GM12878 (cell line): Measurements from ENCODE around the gene GCK. TPM values are rescaled to one million over a fixed set of nuclear protein-coding genes. Genes with fewer than 3 reads are reported as not detected.

Experiments
- ATAC-seq: fragments of 200-7000 bp; cut with Tn5 transposase; 3 replicates; pipeline ENCODE4 v1.9.1; 2020; ENCODE audit warnings: mild to moderate bottlenecking, moderate library complexity
- BruUV-seq: library from RNA; stranded (reverse); fragments of 400-500 nt; replicated peaks from 2 replicates; lab custom pipeline; 2021; lab: Mats Ljungman, UMichigan
- CTCF ChIA-PET: fragments of 300-600 bp; sonication (Branson Sonifier 250); formaldehyde crosslinking; extraction: SDS; loops from one replicate; lab custom pipeline; 2021; ENCODE audit warnings: inconsistent platforms; lab: Yijun Ruan, JAX
- POLR2A ChIA-PET: fragments of 350-600 bp; formaldehyde crosslinking; extraction: SDS; loops from one replicate; lab custom pipeline; 2021; ENCODE audit warnings: inconsistent platforms; lab: Charles Lee
- RAD21 ChIA-PET: fragments of 300-600 bp; sonication (Branson Sonifier 250); formaldehyde crosslinking; loops from one replicate; lab custom pipeline; 2023; ENCODE audit warnings: antibody characterized with exemption; ENCODE audit not compliant: unreplicated experiment; lab: Charles Lee
- SMC1A ChIA-PET: fragments of 300-600 bp; sonication (Branson Sonifier 250); formaldehyde crosslinking; loops from one replicate; lab custom pipeline; 2023; ENCODE audit not compliant: unreplicated experiment, uncharacterized antibody; lab: Charles Lee
- DNase-seq: peaks from one replicate; pipeline ENCODE4 v3.0.0-alpha.2; 2011; ENCODE audit warnings: low read depth, low spot score
- FAIRE-seq: peaks from 3 replicates; lab custom pipeline; 2011; peaks lifted over from hg19 to GRCh38; lab: Jason Lieb, UNC
- H2AFZ ChIP-seq: 2 replicates; pipeline ENCODE4 v1.6.0; 2011; ENCODE audit warnings: low read depth, low read length, control low read depth; ENCODE audit not compliant: control insufficient read depth
- H3K27ac ChIP-seq: 2 replicates; pipeline ENCODE4 v1.5.1; 2011; ENCODE audit warnings: control low read depth; ENCODE audit not compliant: control insufficient read depth, insufficient read depth
- H3K27me3 ChIP-seq, 2 experiments: replicated peaks in 1 of 2; 2 replicates each; pipeline versions ENCODE4 v1.6.0 to v1.6.1; 2011; ENCODE audit warnings: low read length in 1 of 2; ENCODE audit not compliant: control insufficient read depth in 2 of 2, insufficient read depth in 2 of 2
- H3K36me3 ChIP-seq, 2 experiments: 2 replicates each; pipeline ENCODE4 v1.5.1; 2011; ENCODE audit warnings: low read length in 1 of 2; ENCODE audit not compliant: control insufficient read depth in 2 of 2, insufficient read depth in 2 of 2
- H3K4me1 ChIP-seq: 2 replicates; pipeline ENCODE4 v1.6.1; 2011; ENCODE audit warnings: mild to moderate bottlenecking, low read length, moderate library complexity, mixed read lengths; ENCODE audit not compliant: control insufficient read depth, insufficient read depth
- H3K4me2 ChIP-seq: 2 replicates; pipeline ENCODE4 v1.6.0; 2011; ENCODE audit warnings: control low read depth; ENCODE audit not compliant: control insufficient read depth, insufficient read depth
- H3K4me3 ChIP-seq: fragments of 200-600 bp; sonication (generic); 2 replicates; pipeline ENCODE4 v1.5.1; 2016
- H3K79me2 ChIP-seq: 2 replicates; pipeline ENCODE4 v1.6.0; 2011; ENCODE audit warnings: low read length; ENCODE audit not compliant: control insufficient read depth, insufficient read depth
- H3K9ac ChIP-seq: 2 replicates; pipeline ENCODE4 v1.8.0; 2011; ENCODE audit warnings: low read length, control low read depth, mixed read lengths; ENCODE audit not compliant: control insufficient read depth, insufficient read depth
- H3K9me3 ChIP-seq: replicated peaks from 3 replicates; pipeline ENCODE4 v1.5.1; 2011; ENCODE audit warnings: mild to moderate bottlenecking, low read length; ENCODE audit not compliant: control insufficient read depth, insufficient read depth
- H4K20me1 ChIP-seq: 2 replicates; pipeline ENCODE4 v1.6.0; 2011; ENCODE audit not compliant: control insufficient read depth, insufficient read depth
- ATF7 ChIP-seq: fragments of 450-650 bp; IDR thresholded peaks from 2 replicates; pipeline ENCODE4 v1.6.1; 2016; ENCODE audit warnings: low read depth, mild to moderate bottlenecking
- CBX3 ChIP-seq: fragments of 200-600 bp; sonication (generic); IDR thresholded peaks from 2 replicates; pipeline ENCODE4 v1.6.1; 2016; ENCODE audit warnings: low read depth, borderline replicate concordance
- CEBPB ChIP-seq, 2 experiments: fragments of 150-350 bp in 1 of 2; IDR thresholded peaks; 2 replicates each; pipeline ENCODE4 v1.6.1; 2012 to 2014; ENCODE audit warnings: low read depth in 2 of 2, low read length in 2 of 2, borderline replicate concordance in 1 of 2, inconsistent platforms in 1 of 2
- FOXM1 ChIP-seq: IDR thresholded peaks from 2 replicates; pipeline ENCODE4 v1.6.1; 2012; ENCODE audit warnings: low read depth, mild to moderate bottlenecking, inconsistent platforms, low read length, moderate library complexity
- MTA3 ChIP-seq: IDR thresholded peaks from 2 replicates; pipeline ENCODE4 v1.6.1; 2012; ENCODE audit warnings: low read length, inconsistent platforms, borderline replicate concordance
- PML ChIP-seq: IDR thresholded peaks from 2 replicates; pipeline ENCODE4 v1.6.1; 2012; ENCODE audit warnings: low read length, inconsistent platforms
- RCOR1 ChIP-seq: conservative IDR thresholded peaks from 2 replicates; pipeline ENCODE4 v1.6.1; 2012; ENCODE audit warnings: low read depth, low read length, improper control_type of control experiment
- SMC3 ChIP-seq: IDR thresholded peaks from 2 replicates; pipeline ENCODE4 v1.6.1; 2011; ENCODE audit warnings: low read length, improper control_type of control experiment, borderline replicate concordance
- SREBF2 ChIP-seq: IDR thresholded peaks from 2 replicates; pipeline ENCODE4 v1.6.1; 2012; ENCODE audit warnings: mild to moderate bottlenecking, low read length
- ZNF24 ChIP-seq: fragments of 450-650 bp; IDR thresholded peaks from 2 replicates; pipeline ENCODE4 v1.6.1; 2017; ENCODE audit warnings: antibody characterized with exemption, mild to moderate bottlenecking
- ZNF384 ChIP-seq: IDR thresholded peaks from 2 replicates; pipeline ENCODE4 v1.6.1; 2012; ENCODE audit warnings: low read depth, mild to moderate bottlenecking, low read length, improper control_type of control experiment, borderline replicate concordance
- WGBS: methylation state at CpG from one replicate; pipeline ENCODE4 v1.1.6; 2016; ENCODE audit warnings: low lambda C conversion rate; ENCODE audit not compliant: insufficient replicate concordance, insufficient coverage; ENCODE audit errors: missing lambda C conversion rate; 5-methylcytosine and 5-hydroxymethylcytosine counted together
- in situ Hi-C: fragments of 300-500 bp; cut with MboI; formaldehyde crosslinking; loops from 9 replicates; pipeline ENCODE4 v1.14.3; 2018; ENCODE audit warnings: mixed read lengths
- intact Hi-C: fragments of 100-400 bp; cut with micrococcal nuclease; formaldehyde crosslinking; loops from one replicate; pipeline ENCODE4 v1.14.2; 2022; ENCODE audit not compliant: unreplicated experiment
- polyA plus RNA-seq, 11 experiments: library from polyadenylated mRNA; depleted of rRNA in 4 of 11; unstranded in 6 of 11; stranded (reverse) in 5 of 11; fragments of >200 nt; fragmentation: Nextera tagmentation in 4 of 11; fragmentation: Illumina TruSeq in 1 of 11; extraction: Ambion mirVana in 4 of 11; extraction: Trizol in 1 of 11; gene quantifications; 1 replicate in 1 of 11; 2 replicates in 10 of 11; pipeline versions ENCODE4 v1.2.1 to v1.2.3, GENCODE V29; 2011 to 2016; ENCODE audit warnings: inconsistent platforms in 2 of 11, missing spikeins in 2 of 11, low read depth in 1 of 11
- total RNA-seq, 4 experiments: library from RNA; depleted of rRNA in 3 of 4; stranded (reverse); fragments of >200 nt in 3 of 4; fragmentation: Illumina TruSeq in 1 of 4; extraction: Trizol in 1 of 4; gene quantifications; 2 replicates each; pipeline versions ENCODE4 v1.2.1 to v1.2.3, GENCODE V29; 2013 to 2021
- TF ChIP-seq, protein P1 (sequence below): fragments of 450-650 bp; IDR thresholded peaks from 2 replicates; pipeline ENCODE4 v1.6.1; 2018; ENCODE audit warnings: borderline replicate concordance, mild to moderate bottlenecking; ENCODE audit not compliant: partially characterized antibody
- TF ChIP-seq, protein P2 (sequence below): IDR thresholded peaks from 2 replicates; pipeline ENCODE4 v1.6.1; 2011; ENCODE audit warnings: borderline replicate concordance, low read depth, mild to moderate bottlenecking, moderate library complexity, mixed read lengths, low read length; ENCODE audit not compliant: insufficient read depth; ENCODE audit errors: extremely low read length
- TF ChIP-seq, protein P3 (sequence below): IDR thresholded peaks from 2 replicates; pipeline ENCODE4 v1.6.1; 2012; ENCODE audit warnings: low read depth, low read length, improper control_type of control experiment
- TF ChIP-seq, protein P4 (sequence below): IDR thresholded peaks from 2 replicates; pipeline ENCODE4 v1.6.1; 2011; ENCODE audit warnings: low read depth, mild to moderate bottlenecking, low read length, moderate library complexity, borderline replicate concordance; ENCODE audit errors: extremely low read depth
- TF ChIP-seq, protein P5 (sequence below): fragments of 450-650 bp; IDR thresholded peaks from 2 replicates; pipeline ENCODE4 v1.6.1; 2018; ENCODE audit warnings: mild to moderate bottlenecking, low read depth, moderate library complexity; ENCODE audit not compliant: partially characterized antibody

The GCK gene
- total and polyA plus RNA-seq, 10 of the 15 experiments (the other 5 are each of a cell fraction or from before 2014, with no cell fraction given) = 0.06 to 0.16 TPM; not detected in 8

DNA sequence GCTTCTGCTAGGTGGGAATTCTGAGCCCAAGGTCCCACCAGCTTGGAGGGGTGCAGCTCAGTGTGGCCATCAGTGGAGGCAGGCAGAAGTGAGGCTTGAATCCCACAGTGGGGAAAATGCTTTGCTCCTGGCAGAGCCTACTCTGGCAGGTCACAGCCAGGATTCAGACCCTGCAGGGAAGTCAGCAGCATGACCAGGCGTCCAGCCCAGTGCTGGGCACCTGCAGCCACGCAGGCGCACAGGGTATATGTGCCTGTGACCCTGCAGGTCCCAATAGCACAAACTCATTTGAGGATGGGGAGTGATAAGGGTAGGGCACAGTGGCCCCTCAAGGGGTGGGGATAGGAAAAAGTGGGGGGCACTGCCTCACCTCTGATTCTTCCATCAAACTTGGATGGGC lies 93.5 kb downstream of the GCK start:
- Histone ChIP-seq H3K4me1 (peaks cover 14% of the 10 kb centered on the region), H3K9ac (no peak overlapping the region), H3K4me3 (no peak overlapping the region), H3K27me3 (no peaks in the 10 kb centered on the region)
- WGBS = 61% methylated on average over 3 of the region's 3 CpGs
- ChIA-PET POLR2A (no interaction called here), CTCF (interaction anchor here (2.8 kb wide), 1 partner anchor 11 kb away, joined by 9 read pairs; no protein-coding TSS in a partner anchor)
- intact Hi-C loops = no loop called here
- TF ChIP-seq, protein P1, sequence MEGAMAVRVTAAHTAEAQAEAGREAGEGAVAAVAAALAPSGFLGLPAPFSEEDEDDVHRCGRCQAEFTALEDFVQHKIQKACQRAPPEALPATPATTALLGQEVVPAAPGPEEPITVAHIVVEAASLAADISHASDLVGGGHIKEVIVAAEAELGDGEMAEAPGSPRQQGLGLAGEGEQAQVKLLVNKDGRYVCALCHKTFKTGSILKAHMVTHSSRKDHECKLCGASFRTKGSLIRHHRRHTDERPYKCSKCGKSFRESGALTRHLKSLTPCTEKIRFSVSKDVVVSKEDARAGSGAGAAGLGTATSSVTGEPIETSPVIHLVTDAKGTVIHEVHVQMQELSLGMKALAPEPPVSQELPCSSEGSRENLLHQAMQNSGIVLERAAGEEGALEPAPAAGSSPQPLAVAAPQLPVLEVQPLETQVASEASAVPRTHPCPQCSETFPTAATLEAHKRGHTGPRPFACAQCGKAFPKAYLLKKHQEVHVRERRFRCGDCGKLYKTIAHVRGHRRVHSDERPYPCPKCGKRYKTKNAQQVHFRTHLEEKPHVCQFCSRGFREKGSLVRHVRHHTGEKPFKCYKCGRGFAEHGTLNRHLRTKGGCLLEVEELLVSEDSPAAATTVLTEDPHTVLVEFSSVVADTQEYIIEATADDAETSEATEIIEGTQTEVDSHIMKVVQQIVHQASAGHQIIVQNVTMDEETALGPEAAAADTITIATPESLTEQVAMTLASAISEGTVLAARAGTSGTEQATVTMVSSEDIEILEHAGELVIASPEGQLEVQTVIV = no peak
- no peak for TF ChIP-seq PML
- TF ChIP-seq, protein P2, sequence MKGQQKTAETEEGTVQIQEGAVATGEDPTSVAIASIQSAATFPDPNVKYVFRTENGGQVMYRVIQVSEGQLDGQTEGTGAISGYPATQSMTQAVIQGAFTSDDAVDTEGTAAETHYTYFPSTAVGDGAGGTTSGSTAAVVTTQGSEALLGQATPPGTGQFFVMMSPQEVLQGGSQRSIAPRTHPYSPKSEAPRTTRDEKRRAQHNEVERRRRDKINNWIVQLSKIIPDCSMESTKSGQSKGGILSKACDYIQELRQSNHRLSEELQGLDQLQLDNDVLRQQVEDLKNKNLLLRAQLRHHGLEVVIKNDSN = no peak
- no peak for TF ChIP-seq MTA3
- TF ChIP-seq ZNF384 = no peak
- TF ChIP-seq CEBPB (IDR thresholded peaks at IDR 0.05; ENCODE audit: borderline replicate concordance in 1 of 2, low read depth in 2 of 2, low read length in 2 of 2) = no peak
- TF ChIP-seq ZNF24 = no peak
- TF ChIP-seq CBX3 = no peak
- no peak for TF ChIP-seq FOXM1
- TF ChIP-seq ATF7 = no peak
- no peak for TF ChIP-seq SREBF2
- TF ChIP-seq, protein P3, sequence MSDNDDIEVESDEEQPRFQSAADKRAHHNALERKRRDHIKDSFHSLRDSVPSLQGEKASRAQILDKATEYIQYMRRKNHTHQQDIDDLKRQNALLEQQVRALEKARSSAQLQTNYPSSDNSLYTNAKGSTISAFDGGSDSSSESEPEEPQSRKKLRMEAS = no peak
- TF ChIP-seq RCOR1 = no peak
- no peak for TF ChIP-seq SMC3
- TF ChIP-seq, protein P4, sequence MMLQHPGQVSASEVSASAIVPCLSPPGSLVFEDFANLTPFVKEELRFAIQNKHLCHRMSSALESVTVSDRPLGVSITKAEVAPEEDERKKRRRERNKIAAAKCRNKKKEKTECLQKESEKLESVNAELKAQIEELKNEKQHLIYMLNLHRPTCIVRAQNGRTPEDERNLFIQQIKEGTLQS = no peak
- TF ChIP-seq, protein P5, sequence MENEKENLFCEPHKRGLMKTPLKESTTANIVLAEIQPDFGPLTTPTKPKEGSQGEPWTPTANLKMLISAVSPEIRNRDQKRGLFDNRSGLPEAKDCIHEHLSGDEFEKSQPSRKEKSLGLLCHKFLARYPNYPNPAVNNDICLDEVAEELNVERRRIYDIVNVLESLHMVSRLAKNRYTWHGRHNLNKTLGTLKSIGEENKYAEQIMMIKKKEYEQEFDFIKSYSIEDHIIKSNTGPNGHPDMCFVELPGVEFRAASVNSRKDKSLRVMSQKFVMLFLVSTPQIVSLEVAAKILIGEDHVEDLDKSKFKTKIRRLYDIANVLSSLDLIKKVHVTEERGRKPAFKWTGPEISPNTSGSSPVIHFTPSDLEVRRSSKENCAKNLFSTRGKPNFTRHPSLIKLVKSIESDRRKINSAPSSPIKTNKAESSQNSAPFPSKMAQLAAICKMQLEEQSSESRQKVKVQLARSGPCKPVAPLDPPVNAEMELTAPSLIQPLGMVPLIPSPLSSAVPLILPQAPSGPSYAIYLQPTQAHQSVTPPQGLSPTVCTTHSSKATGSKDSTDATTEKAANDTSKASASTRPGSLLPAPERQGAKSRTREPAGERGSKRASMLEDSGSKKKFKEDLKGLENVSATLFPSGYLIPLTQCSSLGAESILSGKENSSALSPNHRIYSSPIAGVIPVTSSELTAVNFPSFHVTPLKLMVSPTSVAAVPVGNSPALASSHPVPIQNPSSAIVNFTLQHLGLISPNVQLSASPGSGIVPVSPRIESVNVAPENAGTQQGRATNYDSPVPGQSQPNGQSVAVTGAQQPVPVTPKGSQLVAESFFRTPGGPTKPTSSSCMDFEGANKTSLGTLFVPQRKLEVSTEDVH = no peak
- TF ChIP-seq, all 136 proteins: peak for 0
- ATAC-seq (no peak), DNase-seq (no peak), FAIRE-seq (no peak)
- no peak overlapping the region for H2AFZ ChIP-seq
- RAD21 ChIA-PET = no interaction called here
- no peaks in the 10 kb centered on the region for H3K79me2 ChIP-seq
- no peak overlapping the region for H3K27ac ChIP-seq
- SMC1A ChIA-PET = interaction anchor here (1.1 kb wide), 1 partner anchor 14 kb away, joined by 4 read pairs; no protein-coding TSS in a partner anchor
- H3K9me3 ChIP-seq = no peaks in the 10 kb centered on the region
- H3K36me3 ChIP-seq = no peaks in the 10 kb centered on the region
- BruUV-seq = no TSS peak
- H4K20me1 ChIP-seq = no peaks in the 10 kb centered on the region
- H3K4me2 ChIP-seq = no peak overlapping the region
- in situ Hi-C loops = no loop called here
